ENCODE results near the gene LINGO4. TPM values are rescaled to one million over a fixed set of nuclear protein-coding genes. Genes with fewer than 3 reads are reported as not detected.

Gene LINGO4
- total RNA-seq, 1 experiment from 2014 or later = not detected

DNA sequence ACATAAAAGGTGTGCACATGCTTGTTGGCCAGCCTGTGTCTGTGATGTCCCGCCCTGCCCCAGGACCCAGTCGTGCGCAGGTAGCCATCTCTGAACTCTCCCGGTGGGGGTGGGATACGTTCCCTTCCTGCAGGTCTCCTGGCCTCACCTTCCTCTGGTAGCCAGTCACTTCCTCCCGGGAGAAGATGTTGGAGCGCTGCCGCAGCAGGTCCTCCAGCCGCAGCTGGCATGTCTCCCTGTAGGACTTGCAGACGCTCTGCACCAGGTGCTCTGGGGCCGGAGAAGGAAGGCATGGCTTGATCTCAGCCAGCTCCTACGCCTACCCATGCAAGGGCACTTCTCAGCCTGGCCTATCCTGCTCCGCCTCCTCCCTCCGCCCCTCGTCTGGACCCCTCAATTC lies 9.2 kb upstream of the LINGO4 start:
- no TSS peak for BruUV-seq (replicated peaks)
- H3K36me3 ChIP-seq (ENCODE audit: insufficient read depth, low read length, poor library complexity, severe bottlenecking) = no peaks in the 10 kb centered on the region
- TF ChIP-seq EZH2 (IDR thresholded peaks at IDR 0.05; ENCODE audit: borderline replicate concordance, low read depth, low read length, poor library complexity, severe bottlenecking) (no peak), CTCF (conservative IDR thresholded peaks at IDR 0.05; ENCODE audit: low read depth, low read length) (no peak)
- no peak for DNase-seq (ENCODE audit: low spot score)
- H3K4me3 ChIP-seq (ENCODE audit: low read depth, low read length, poor library complexity, severe bottlenecking) = no peak overlapping the region
- no peaks in the 10 kb centered on the region for H3K4me1 ChIP-seq (ENCODE audit: insufficient read depth, low read length, poor library complexity, severe bottlenecking)
- H3K9me3 ChIP-seq (ENCODE audit: low read depth, low read length, poor library complexity, severe bottlenecking) = no peaks in the 10 kb centered on the region
- H3K27ac ChIP-seq (ENCODE audit: low read depth, low read length, poor library complexity, severe bottlenecking) = no peak overlapping the region
- ChIA-PET POLR2A (ENCODE audit: low non-redundant PET) (no interaction called here), CTCF (no interaction called here)
- intact Hi-C loops (cut with micrococcal nuclease; ENCODE audit: unreplicated experiment) = no loop called here
- peaks cover 4% of the 10 kb centered on the region for H3K27me3 ChIP-seq (replicated peaks; ENCODE audit: insufficient read depth, low read depth, low read length, poor library complexity)

- H3K27ac ChIP-seq (ENCODE audit: low read depth, low read length, poor library complexity, severe bottlenecking) = no peak overlapping the region
- H3K36me3 ChIP-seq (ENCODE audit: insufficient read depth, low read length, poor library complexity, severe bottlenecking) = no peaks in the 10 kb centered on the region
- ChIA-PET POLR2A (ENCODE audit: low non-redundant PET) (no interaction called here), CTCF (no interaction called here)
- peaks cover 4% of the 10 kb centered on the region for H3K27me3 ChIP-seq (replicated peaks; ENCODE audit: insufficient read depth, low read depth, low read length, poor library complexity)
- intact Hi-C loops (cut with micrococcal nuclease; ENCODE audit: unreplicated experiment) = no loop called here
- no peaks in the 10 kb centered on the region for H3K4me1 ChIP-seq (ENCODE audit: insufficient read depth, low read length, poor library complexity, severe bottlenecking)
- no TSS peak for BruUV-seq (replicated peaks)
- TF ChIP-seq EZH2 (IDR thresholded peaks at IDR 0.05; ENCODE audit: borderline replicate concordance, low read depth, low read length, poor library complexity, severe bottlenecking) = no peak
- no peak for TF ChIP-seq CTCF (conservative IDR thresholded peaks at IDR 0.05; ENCODE audit: low read depth, low read length)
- no peak for DNase-seq (ENCODE audit: low spot score)
- H3K4me3 ChIP-seq (ENCODE audit: low read depth, low read length, poor library complexity, severe bottlenecking) = no peak overlapping the region
- H3K9me3 ChIP-seq (ENCODE audit: low read depth, low read length, poor library complexity, severe bottlenecking) = no peaks in the 10 kb centered on the region
These were observed 8.2 kb upstream of the LINGO4 start for GRCh38 chr1:151813271-151813977.

DNA sequence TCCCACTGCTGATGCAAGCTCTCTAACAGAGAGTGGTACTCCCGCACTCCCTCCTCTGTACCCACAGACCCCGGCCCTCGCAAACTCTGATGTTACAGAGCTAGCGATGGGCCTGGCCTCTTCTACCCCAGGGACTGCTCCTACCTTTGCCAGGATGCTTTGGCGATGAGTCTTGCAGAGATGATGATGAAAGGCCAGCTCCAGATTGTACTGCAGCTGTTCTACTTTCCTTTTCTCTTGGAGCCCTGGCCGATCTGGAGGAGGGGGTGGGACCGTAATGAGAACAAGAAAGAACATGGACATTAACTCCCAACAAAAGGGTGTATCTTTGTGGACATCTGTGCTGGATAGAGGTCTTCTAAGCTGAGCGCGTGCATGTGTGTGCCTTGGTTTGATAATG lies 6.0 kb upstream of the LINGO4 start:
- intact Hi-C loops (cut with micrococcal nuclease; ENCODE audit: unreplicated experiment) = no loop called here
- Histone ChIP-seq H3K27ac (ENCODE audit: low read depth, low read length, poor library complexity, severe bottlenecking) (no peak overlapping the region), H3K36me3 (ENCODE audit: insufficient read depth, low read length, poor library complexity, severe bottlenecking) (no peaks in the 10 kb centered on the region), H3K4me3 (ENCODE audit: low read depth, low read length, poor library complexity, severe bottlenecking) (no peak overlapping the region), H3K9me3 (ENCODE audit: low read depth, low read length, poor library complexity, severe bottlenecking) (no peaks in the 10 kb centered on the region), H3K27me3 (replicated peaks; ENCODE audit: insufficient read depth, low read depth, low read length, poor library complexity) (peaks cover 12% of the 10 kb centered on the region), H3K4me1 (ENCODE audit: insufficient read depth, low read length, poor library complexity, severe bottlenecking) (no peaks in the 10 kb centered on the region)
- no TSS peak for BruUV-seq (replicated peaks)
- TF ChIP-seq EZH2 (IDR thresholded peaks at IDR 0.05; ENCODE audit: borderline replicate concordance, low read depth, low read length, poor library complexity, severe bottlenecking) (no peak), CTCF (conservative IDR thresholded peaks at IDR 0.05; ENCODE audit: low read depth, low read length) (no peak)
- ChIA-PET CTCF (no interaction called here), POLR2A (ENCODE audit: low non-redundant PET) (no interaction called here)
- DNase-seq (ENCODE audit: low spot score) = no peak
